Measurements from ENCODE around the gene SLC25A21.

The SLC25A21 gene

GRCh38 chr14:36683083-36683724 lies 489.2 kb downstream of the SLC25A21 start:
- DNase-seq, result no peak

- DNase-seq, result no peak
Measured at GRCh38 chr14:36682338-36682737, 490.1 kb downstream of the SLC25A21 start.

- no peak for DNase-seq
Measured at GRCh38 chr14:36676236-36676635, 496.2 kb downstream of the SLC25A21 start.

- DNase-seq, result no peak
Measured at GRCh38 chr14:36675581-36675980, 496.8 kb downstream of the SLC25A21 start.

- no peak for DNase-seq
Measured at GRCh38 chr14:36674659-36675058, 497.7 kb downstream of the SLC25A21 start.

- no peak for DNase-seq
Measured at GRCh38 chr14:36672095-36672494, 500.3 kb downstream of the SLC25A21 start.

GRCh38 chr14:36671149-36671548 lies 501.3 kb downstream of the SLC25A21 start:
- no peak for DNase-seq

- no peak for DNase-seq
Measured at GRCh38 chr14:36667679-36668078, 504.7 kb downstream of the SLC25A21 start.

- no peak for DNase-seq
Measured at GRCh38 chr14:36666416-36667206, 505.8 kb downstream of the SLC25A21 start.

- no peak for DNase-seq
Measured at GRCh38 chr14:36665887-36666415, 506.5 kb downstream of the SLC25A21 start.

- no peak for DNase-seq
Measured at GRCh38 chr14:36664322-36665193, 507.8 kb downstream of the SLC25A21 start.

- no peak for DNase-seq
Measured at GRCh38 chr14:36663404-36664321, 508.7 kb downstream of the SLC25A21 start.

GRCh38 chr14:36662543-36663403 lies 509.6 kb downstream of the SLC25A21 start:
- no peak for DNase-seq

GRCh38 chr14:36662258-36662542 lies 510.2 kb downstream of the SLC25A21 start:
- no peak for DNase-seq

GRCh38 chr14:36661506-36662257 lies 510.7 kb downstream of the SLC25A21 start, which contains the start of gene PAX9:
Gene PAX9 (plus strand): TSS chr14:36661860. CDS start chr14:36662090, 230 bp downstream.
- DNase-seq, result no peak

- DNase-seq, result no peak
Measured at GRCh38 chr14:36660736-36661505, 511.5 kb downstream of the SLC25A21 start.

GRCh38 chr14:36659822-36660735 lies 512.3 kb downstream of the SLC25A21 start:
- no peak for DNase-seq
